Posterior vena cava (tissue), 2 donors: ENCODE measurements around the gene CEP135. TPM values are rescaled to one million over a fixed set of nuclear protein-coding genes. Genes with fewer than 3 reads are reported as not detected.

Source experiments
- DNase-seq: peaks from one replicate; pipeline ENCODE4 v3.0.0-alpha.2; 2020; ENCODE audit warnings: low spot score
- intact Hi-C, 2 donors: fragments of 100-400 bp; cut with DNase I; formaldehyde crosslinking; loops; one replicate each; pipeline versions ENCODE4 v1.14.1 to v1.14.2; 2022 to 2023
- long read RNA-seq, 2 donors: library from polyadenylated mRNA; unstranded; transcript quantifications; one replicate each; pipeline ENCODE4 v2.0.0, GENCODE V29; 2020 to 2021
- total RNA-seq, 2 donors: library from RNA; stranded (reverse); fragmentation: NEBNext Ultra II Directional; extraction: Animal tissue kit (Norgen Biotek cat#: 25700); gene quantifications; one replicate each; pipeline ENCODE4 v1.2.1, GENCODE V29; 2021
- donor health status: DM: yes; HTN: yes; CAD: no.
- donor health status: DM: yes; HTN: yes; CAD: no.

The CEP135 gene, protein sequence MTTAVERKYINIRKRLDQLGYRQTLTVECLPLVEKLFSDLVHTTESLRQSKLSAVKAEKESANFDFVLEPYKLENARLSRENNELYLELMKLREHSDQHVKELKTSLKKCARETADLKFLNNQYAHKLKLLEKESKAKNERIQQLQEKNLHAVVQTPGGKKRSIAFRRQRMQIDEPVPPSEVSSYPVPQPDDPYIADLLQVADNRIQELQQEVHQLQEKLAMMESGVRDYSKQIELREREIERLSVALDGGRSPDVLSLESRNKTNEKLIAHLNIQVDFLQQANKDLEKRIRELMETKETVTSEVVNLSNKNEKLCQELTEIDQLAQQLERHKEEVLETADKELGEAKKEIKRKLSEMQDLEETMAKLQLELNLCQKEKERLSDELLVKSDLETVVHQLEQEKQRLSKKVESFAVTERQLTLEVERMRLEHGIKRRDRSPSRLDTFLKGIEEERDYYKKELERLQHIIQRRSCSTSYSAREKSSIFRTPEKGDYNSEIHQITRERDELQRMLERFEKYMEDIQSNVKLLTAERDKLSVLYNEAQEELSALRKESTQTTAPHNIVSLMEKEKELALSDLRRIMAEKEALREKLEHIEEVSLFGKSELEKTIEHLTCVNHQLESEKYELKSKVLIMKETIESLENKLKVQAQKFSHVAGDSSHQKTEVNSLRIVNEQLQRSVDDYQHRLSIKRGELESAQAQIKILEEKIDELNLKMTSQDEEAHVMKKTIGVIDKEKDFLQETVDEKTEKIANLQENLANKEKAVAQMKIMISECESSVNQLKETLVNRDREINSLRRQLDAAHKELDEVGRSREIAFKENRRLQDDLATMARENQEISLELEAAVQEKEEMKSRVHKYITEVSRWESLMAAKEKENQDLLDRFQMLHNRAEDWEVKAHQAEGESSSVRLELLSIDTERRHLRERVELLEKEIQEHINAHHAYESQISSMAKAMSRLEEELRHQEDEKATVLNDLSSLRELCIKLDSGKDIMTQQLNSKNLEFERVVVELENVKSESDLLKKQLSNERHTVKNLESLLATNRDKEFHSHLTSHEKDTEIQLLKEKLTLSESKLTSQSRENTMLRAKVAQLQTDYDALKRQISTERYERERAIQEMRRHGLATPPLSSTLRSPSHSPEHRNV
- total RNA-seq, result 1 to 10 TPM; 6.8 to 7.3 TPM
- long read RNA-seq, donor 1, result 0 reads
- long read RNA-seq, donor 2, partial matches to known transcripts, result 5 of 7 reads
- long read RNA-seq, donor 2, other reads (novel, unspliced or antisense), result 1 of 7 reads

DNA sequence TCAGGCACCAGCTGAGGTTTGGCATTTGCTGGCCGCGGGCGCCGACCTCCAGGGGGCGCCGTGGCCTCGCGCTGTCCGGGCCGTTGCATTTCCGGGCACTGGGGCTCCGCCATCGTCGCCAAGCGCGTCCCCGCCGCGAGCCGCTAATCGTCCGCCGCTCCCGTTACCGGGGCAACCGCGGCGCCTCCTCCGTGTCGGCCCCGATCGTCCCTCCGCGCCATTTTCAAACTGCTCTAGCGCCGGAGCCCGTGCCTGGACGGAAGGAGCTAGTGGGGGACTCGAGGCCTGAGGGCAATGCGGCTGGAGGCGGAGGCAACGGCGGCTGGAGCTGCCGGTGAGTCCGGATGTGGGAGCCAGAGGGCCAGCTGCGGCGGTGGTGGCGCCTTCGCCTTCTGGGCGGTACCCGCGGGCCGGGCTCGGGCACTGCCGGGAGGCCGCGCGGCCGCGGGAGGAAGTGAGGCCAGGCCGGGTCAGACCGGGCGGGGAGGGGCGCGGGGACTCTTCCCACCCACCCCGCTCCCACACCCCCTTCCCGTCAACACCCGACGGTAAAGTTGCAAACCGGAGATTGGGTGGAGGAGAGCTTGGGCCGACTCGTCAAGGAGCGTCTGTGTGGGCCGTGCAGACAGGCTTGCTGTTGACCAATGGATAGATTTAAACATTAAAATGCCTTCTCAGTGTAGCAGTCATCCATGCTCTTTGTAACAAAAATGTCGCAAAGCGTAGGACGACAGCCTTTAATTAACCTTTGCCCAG lies at the start of gene CEP135:
Gene CEP135, plus strand, starts transcription at position 220 of the 756 bp plus-strand sequence. CDS start 3,186 bp downstream, outside the sequence.
- intact Hi-C loops, result no loop called here
- peak; percentile 99 for DNase-seq

DNA sequence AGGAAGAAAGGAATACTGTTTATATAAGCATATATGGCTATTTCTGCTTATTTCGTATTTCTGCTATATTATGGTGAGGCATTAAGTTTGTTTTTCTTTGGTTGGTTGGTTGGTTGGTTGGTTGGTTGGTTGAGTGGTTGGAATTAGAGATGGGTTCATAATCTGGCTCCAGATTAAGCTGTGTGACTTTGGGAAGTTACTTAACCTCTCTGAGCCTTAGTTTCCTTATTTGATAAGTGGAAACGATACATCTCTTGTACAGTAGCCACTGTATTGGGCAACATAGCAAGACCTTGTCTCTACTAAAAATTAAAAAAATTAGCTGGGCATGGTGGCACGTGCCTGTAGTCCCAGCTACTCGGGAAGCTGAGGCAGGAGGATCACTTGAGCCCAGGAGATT lies 46.1 kb upstream of the CEP135 start:
- intact Hi-C loops, result loop anchor here in 1 of 2 donors (2.0 to 5.0 kb wide), 2 partner anchors 14 to 1025 kb away; no protein-coding TSS in a partner anchor
- DNase-seq, result no peak

DNA sequence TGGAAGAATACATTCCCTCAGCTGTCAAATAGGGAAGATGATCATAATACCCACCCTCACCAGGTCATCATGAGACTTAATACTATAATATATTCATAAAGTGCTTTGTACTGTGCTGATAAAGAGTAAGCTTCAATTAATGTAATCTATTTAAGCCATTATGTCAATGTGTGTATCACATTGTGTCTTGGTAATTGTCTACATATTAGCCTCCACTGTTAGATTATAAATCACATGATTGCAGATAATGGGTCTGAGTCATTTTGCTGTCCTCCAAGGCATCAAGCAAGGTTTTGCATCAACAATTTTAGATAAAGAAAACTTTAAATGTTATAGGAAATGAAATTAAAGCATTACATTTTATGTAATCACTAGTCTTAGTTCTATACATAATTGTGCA lies 45.2 kb upstream of the CEP135 start:
- intact Hi-C loops, result loop anchor here in 1 of 2 donors (2.0 to 5.0 kb wide), 2 partner anchors 13 to 1024 kb away; no protein-coding TSS in a partner anchor
- DNase-seq, result no peak

DNA sequence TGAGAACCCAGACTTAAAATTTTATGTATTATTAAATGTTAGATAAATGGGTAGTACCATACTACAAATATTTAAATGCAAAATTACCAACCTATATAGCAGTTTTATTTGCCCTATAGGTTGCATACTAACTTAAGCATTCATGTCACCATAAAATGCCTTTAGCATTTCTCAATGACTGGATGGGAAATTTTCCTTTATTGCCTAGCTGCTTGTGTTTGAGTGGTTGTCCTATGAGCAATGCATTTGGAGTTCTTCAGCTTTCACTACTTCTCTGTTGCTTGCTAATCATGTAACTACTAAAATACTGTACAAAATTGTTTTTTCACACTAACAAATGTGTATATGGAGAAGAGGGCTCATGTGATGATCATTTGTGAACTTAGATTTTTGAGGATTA lies 44.2 kb upstream of the CEP135 start:
- intact Hi-C loops, result loop anchor here in 1 of 2 donors (5.0 kb wide), 1 partner anchor 1023 kb away; no protein-coding TSS in a partner anchor
- no peak for DNase-seq

DNA sequence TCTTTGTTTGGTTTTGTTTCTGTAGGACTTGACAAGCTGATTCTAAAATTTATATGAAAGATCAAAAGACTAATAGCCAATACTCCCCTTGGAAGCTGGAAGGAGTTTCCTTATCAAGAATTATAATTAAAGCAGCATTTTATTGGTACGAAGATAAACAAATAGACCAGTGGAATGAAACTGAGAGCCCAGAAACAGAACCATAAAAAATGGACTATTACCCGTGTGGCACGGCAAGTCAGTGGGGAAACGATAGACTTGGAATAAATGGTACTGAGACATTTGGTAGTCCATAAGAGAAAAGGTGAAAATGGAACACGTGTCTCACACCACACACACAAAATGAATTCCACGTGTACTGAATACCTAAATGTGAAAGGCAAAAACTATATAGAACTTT lies 42.4 kb upstream of the CEP135 start:
- intact Hi-C loops, result no loop called here
- no peak for DNase-seq

DNA sequence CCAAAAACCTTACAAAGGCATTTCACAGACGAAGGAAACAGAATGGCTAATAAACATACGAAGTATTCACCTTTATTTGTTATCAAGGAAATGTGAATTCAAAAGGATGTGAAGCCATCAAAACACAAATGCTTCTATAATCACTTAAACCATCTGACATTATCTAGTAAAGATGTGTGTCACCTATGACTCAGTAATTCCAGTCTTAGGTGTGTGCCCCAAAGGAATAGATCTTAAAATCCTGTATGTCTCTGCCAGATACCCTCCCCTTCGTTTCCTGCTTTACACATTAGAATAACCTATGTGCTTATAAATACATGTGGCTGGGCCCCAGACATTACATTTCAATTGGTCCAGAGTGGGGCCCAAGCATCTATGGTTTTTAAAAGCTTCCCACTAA lies 41.8 kb upstream of the CEP135 start:
- intact Hi-C loops, result no loop called here
- no peak for DNase-seq

DNA sequence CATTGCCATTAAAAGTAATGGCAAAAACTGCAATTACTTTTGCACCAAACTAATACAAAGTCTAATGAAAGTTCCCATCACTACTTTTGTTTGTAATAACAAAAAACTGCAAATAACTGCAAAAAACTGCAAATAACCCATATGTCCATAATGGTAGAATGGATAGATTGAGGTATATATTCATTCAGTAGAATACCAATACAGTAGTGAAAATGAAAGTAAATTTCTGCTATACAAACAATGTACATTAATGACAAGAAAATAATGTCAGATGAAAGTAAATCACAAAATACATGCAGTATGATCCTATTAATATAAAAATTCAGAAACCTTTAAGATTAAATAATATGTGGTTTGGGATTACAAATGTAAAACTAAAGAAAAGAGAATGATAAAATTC lies 41.3 kb upstream of the CEP135 start:
- DNase-seq, result no peak
- intact Hi-C loops, result no loop called here

DNA sequence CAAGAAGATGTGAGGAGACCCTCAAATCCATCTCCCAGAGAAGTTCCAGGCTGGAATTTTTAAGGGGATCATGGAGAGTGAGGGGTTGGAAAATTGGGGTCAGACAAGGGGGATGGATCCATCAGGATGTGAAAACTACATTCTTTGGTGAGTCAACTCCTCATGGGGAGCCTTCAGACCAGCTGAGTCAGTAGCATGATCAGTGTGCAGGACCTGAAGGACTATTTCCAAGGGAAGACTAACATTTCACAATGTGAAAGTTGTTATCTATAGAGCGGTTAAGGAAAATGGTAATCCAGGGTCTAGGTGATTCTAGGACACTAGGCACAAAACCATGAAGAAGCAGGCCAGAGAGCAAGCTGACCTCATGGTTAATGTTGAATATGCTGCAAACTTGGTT lies 38.6 kb upstream of the CEP135 start:
- no peak for DNase-seq
- intact Hi-C loops, result no loop called here

DNA sequence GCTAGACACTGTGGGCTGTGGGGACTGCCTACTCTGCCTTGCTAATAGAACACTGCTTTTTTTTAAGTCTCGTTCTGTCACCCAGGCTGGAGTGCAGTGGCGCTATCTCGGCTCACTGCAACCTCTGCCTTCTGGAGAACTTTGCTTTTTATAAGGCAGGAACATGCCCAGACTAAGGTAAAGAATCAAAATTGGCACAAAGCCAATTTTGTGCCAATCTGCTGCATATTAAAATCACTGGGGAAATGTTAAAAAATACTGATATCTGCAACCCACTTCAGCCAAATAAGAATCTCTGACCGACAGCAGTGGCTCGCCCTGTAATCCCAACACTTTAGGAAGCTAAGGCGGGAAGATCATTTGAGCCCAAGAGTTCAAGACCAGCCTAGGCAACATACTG lies 36.5 kb upstream of the CEP135 start:
- intact Hi-C loops, result no loop called here

DNA sequence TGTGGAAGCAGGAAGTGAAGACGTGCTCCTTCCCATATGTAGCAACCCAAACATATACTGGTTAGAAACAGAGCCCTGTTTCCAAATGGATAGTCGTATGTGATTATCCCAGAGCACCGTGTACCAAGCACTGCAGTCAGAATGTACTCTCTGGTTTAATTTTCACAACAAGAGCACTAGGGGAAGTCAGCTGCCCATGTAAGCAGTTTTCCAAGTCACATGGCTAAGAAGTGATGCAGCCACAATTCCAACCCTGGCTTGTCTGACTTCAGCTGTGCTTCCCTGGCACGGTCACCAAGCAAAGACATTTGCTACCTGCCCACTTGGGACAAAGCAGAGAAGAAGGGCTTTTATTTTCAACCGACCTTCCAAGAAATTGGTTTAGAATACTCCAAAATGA lies 28.2 kb upstream of the CEP135 start:
- intact Hi-C loops, result no loop called here
- no peak for DNase-seq

More for the DNA sequence above, 36.5 kb upstream of the CEP135 start:
- DNase-seq, result no peak

DNA sequence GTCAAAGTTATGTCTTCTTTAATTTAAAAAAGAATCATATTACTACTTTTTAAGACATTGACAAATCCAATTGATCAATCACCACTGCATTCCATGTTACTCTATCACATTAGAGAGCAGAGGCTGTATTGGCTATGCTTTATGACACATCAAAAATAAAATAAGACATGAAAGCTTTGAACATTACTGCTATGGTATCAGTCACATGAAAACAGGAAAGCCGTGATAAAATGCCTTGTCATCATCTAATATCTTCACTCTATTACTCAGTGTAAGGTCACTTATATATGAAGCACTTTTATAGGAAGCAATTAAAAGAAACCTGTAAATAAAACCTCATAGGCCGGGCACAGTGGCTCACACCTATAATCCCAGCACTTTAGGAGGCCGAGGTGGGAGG lies 27.7 kb upstream of the CEP135 start:
- DNase-seq, result no peak
- intact Hi-C loops, result no loop called here

DNA sequence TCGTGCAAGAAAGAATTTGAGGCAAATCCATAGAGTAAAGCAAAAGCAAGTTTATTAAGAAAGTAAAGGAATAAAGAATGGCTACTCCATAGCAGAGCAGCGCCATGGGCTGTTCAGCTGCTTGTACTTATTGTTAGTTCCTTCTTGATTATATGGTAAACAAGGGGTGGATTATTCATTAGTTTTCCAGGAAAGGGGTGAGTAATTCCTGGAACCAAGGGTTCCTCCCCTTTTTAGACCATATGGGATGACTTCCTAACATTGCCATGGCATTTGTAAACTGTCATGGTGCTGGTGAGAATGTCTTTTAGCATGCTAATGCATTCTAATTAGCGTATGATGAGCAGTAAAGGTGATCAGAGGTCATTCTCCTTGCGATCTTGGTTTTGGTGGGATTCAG lies 23.5 kb upstream of the CEP135 start:
- intact Hi-C loops, result no loop called here
- no peak for DNase-seq

DNA sequence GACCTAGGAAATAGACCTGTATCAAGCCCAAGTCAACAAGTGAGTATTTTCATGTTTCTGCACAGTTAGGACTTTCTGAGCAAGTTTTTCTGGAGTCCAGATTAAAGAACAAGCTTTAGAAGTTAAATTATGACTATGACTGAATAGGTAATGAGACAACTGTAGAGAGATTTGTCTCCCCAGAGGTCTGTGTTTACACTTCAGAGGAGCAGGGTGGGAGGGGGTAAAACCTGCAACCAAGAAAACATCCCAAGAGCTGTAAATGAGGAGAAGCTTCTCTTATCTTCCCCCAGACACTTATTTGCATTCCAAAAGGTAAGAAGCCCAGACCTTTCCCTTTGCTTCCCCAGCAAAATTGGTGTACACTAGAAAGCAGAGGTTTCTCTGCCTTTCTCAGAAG lies 22.1 kb upstream of the CEP135 start:
- DNase-seq, result no peak
- intact Hi-C loops, result no loop called here

DNA sequence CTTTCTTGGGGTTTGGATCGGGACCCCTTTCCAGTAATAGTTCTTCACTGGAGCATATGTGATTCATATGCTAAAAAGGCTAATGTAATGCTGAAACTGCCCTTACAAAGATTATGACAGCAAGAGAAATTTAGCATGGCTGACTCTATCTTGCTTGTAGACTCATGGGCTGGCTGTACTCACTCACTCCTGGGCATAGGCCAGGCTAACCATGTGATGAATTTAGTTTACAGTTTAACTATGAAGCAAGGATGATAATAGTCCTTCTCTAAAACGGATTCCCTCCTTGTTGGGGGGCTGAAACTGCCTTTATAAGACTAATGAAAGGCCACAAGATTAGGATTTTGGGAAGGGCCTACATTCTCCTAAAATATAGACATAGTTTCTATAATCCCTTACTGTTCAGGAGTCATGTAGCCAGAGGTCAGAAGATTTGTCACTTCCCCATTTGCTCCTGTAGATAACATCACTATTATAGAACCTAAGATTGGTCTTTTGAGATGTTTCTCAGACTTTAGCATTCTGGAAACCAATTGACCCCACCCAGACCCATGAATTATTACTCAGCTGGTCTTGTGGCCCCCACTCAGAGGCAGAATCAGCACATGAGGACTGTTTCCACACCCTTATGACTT lies 20.8 kb upstream of the CEP135 start:
- intact Hi-C loops, result no loop called here
- no peak for DNase-seq

DNA sequence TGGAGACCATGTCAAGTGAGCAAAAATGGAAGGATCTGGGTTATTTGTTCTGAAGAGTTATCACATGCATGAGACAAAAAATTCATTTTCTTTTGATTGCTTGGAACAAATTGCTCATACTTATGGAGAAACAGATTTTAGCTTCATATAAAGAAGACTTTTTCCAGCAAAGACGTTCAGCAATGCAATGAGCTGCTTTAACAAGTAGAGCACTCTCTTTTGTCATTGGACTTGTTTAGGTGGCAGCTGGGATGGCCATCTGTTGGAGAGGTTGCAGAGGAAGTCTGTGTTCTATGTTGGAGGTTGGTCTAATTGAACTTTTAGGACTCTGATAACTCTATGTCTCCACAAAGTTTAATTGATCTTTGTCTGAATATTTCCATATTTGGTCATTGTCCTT lies 19.9 kb upstream of the CEP135 start:
- no peak for DNase-seq
- intact Hi-C loops, result no loop called here

DNA sequence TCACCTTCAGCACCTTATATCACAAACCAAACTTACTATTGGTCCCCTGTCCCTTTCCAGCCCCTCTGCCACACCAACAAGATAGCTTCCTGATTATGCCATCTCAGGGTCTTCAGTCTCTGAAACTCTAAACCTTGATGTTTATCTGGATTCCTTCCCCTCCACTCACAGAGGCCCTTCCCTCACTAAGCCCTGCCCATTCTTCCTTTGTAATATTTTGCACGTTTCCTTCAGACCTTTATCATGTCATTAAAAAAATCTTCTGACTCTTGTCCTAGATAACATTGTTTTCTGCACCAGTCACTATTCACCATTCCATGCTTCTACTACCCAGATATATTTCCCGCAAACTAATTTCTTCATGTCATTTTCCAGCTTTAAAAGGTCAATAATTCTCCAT lies 17.7 kb upstream of the CEP135 start:
- DNase-seq, result no peak
- intact Hi-C loops, result no loop called here

DNA sequence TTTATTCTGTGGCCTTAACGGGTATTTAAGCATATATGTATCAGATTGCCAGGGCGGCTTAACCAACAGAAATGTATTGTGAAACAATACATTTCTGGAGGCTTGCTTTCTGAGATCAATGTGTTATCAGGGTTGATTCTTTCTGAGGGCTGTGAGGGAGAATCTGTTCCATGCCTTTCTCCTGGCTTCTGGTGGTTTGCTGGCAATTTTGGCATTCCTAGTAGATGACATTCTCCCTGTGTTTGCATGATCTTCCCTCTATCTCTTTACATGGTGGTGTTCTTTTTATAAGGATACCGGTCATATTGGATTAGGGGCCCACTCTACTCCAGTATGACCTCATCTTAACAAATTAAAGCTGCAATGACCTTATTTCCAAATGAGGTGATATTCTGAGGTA lies 16.9 kb upstream of the CEP135 start:
- intact Hi-C loops, result no loop called here
- no peak for DNase-seq

DNA sequence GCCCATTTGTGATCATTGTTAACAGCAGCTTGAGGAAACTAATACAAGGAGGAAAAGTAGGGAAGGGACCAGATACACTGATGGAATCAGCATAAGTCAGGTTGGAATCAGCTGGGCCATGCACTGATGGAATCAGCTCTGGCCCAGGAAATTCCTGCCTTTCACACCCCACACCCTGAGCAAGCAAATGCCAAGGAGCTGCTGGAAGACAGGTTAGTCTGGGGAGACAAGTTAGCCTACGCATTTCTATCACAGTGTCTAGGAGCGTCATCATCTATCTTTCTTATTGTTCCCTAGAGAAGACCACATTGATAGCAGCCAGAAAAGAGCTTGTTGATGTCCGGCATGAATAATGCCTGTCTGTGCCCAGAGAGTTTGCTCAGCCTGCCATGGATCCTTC lies 16.2 kb upstream of the CEP135 start:
- DNase-seq, result no peak
- intact Hi-C loops, result no loop called here
